PC-9 (cell line): ENCODE results near the gene ADM5. TPM values are rescaled to one million over a fixed set of nuclear protein-coding genes. Genes with fewer than 3 reads are reported as not detected.

ENCODE experiments used
- BruUV-seq: library from RNA; stranded (reverse); fragments of 400-500 nt; replicated peaks from 2 replicates; lab custom pipeline; 2021; lab: Mats Ljungman, UMichigan
- CTCF ChIA-PET: fragments of 300-600 bp; sonication (Branson Sonifier 250); formaldehyde crosslinking; loops from one replicate; lab custom pipeline; 2022; ENCODE audit warnings: antibody characterized with exemption; lab: Charles Lee
- POLR2A ChIA-PET: fragments of 300-600 bp; sonication (Branson Sonifier 250); formaldehyde crosslinking; loops from one replicate; lab custom pipeline; 2022; ENCODE audit warnings: antibody characterized with exemption; ENCODE audit not compliant: unreplicated experiment; lab: Charles Lee
- DNase-seq, 2 experiments: peaks; one replicate each; pipeline versions ENCODE4 v3.0.0 to v3.0.0-alpha.2; 2015 to 2022; ENCODE audit warnings: mixed read lengths in 1 of 2
- H2AFZ ChIP-seq: fragments of 200-600 bp; sonication (generic); 2 replicates; pipeline ENCODE4 v1.8.1; 2017; ENCODE audit warnings: antibody characterized with exemption
- H3F3A ChIP-seq: fragments of 200-600 bp; sonication (generic); 2 replicates; pipeline ENCODE4 v1.8.1; 2017; ENCODE audit warnings: antibody characterized with exemption, mild to moderate bottlenecking, low read depth; ENCODE audit not compliant: insufficient read depth
- H3K27ac ChIP-seq: fragments of 200-600 bp; sonication (generic); 2 replicates; pipeline ENCODE4 v1.6.1; 2016; ENCODE audit warnings: mixed run types
- H3K27me3 ChIP-seq: fragments of 200-600 bp; sonication (generic); 2 replicates; pipeline ENCODE4 v1.6.1; 2016; ENCODE audit warnings: low read depth, mixed run types; ENCODE audit not compliant: insufficient read depth
- H3K36me3 ChIP-seq: fragments of 200-600 bp; sonication (generic); 2 replicates; pipeline ENCODE4 v1.6.1; 2016; ENCODE audit warnings: low read depth, mixed run types
- H3K4me1 ChIP-seq: fragments of 200-600 bp; sonication (generic); replicated peaks from 2 replicates; pipeline ENCODE4 v1.6.1; 2016; ENCODE audit warnings: mixed run types; ENCODE audit not compliant: insufficient read depth
- H3K4me2 ChIP-seq: fragments of 200-600 bp; sonication (generic); 2 replicates; pipeline ENCODE4 v1.6.1; 2017; ENCODE audit warnings: mixed run types
- H3K4me3 ChIP-seq: fragments of 200-600 bp; sonication (generic); 2 replicates; pipeline ENCODE4 v1.6.1; 2016; ENCODE audit warnings: mixed run types
- H3K79me2 ChIP-seq: fragments of 200-600 bp; sonication (generic); 2 replicates; pipeline ENCODE4 v1.6.1; 2017; ENCODE audit warnings: low read depth, mixed run types
- H3K9me2 ChIP-seq: fragments of 200-600 bp; sonication (generic); 2 replicates; pipeline ENCODE4 v1.8.1; 2017; ENCODE audit warnings: mild to moderate bottlenecking; ENCODE audit not compliant: insufficient read depth
- H3K9me3 ChIP-seq: fragments of 200-600 bp; sonication (generic); 2 replicates; pipeline ENCODE4 v1.8.1; 2016; ENCODE audit warnings: low read depth; ENCODE audit not compliant: insufficient read depth
- H4K20me1 ChIP-seq: fragments of 200-600 bp; sonication (generic); 2 replicates; pipeline ENCODE4 v1.8.1; 2017; ENCODE audit not compliant: insufficient read depth
- CTCF ChIP-seq: fragments of 200-600 bp; sonication (generic); conservative IDR thresholded peaks from 2 replicates; pipeline ENCODE4 v1.6.1; 2017; ENCODE audit warnings: mixed run types, antibody characterized with exemption, mild to moderate bottlenecking, moderate library complexity
- EZH2 ChIP-seq: fragments of 200-600 bp; sonication (generic); IDR thresholded peaks from 2 replicates; pipeline ENCODE4 v1.8.0; 2017; ENCODE audit warnings: antibody characterized with exemption, low read depth
- intact Hi-C: fragments of 100-400 bp; cut with micrococcal nuclease; formaldehyde crosslinking; loops from one replicate; pipeline ENCODE4 v1.10.0; 2022; ENCODE audit not compliant: unreplicated experiment
- total RNA-seq: library from RNA; stranded (reverse); gene quantifications from 2 replicates; pipeline ENCODE4 v1.2.3, GENCODE V29; 2021

The ADM5 gene
- total RNA-seq, 1 experiment from 2014 or later, result 14.2 TPM

DNA sequence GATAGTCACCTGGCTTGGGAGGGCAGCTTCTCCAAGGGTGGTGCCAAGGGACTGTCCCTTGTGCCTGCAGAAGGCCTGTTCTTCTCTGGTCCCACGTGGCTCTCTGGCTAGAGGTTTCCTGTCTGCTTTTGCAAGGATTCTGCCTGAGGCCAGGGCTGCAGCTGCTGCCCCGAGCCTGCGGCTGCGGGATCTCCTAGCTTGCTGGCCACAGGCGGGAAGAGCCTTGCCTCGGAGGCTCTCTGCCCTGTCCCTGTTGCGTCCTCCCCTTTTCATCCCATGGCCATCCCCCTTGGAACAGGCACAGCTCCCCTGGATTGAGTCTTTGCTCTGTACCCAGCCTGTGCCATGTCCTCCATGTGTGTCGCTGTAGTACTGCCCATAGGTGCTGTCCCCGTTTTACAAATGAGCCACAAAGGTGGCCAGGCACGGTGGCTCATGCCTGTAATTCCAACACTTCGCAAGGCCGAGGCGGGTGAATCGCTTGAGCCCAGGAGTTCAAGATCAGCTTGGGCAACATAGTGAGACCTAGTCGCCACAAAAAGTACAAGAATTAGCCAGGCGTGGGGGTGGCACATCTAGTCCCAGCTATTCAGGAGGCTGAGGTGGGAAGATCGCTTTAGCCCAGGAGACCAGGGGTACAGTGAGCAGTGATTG is 32.8 kb upstream of the ADM5 start:
- peaks cover 49% of the 10 kb centered on the region for H4K20me1 ChIP-seq
- no peak for DNase-seq
- H3K27me3 ChIP-seq, result no peaks in the 10 kb centered on the region
- ChIA-PET CTCF (no interaction called here), POLR2A (no interaction called here)
- intact Hi-C loops, result no loop called here
- no peaks in the 10 kb centered on the region for H3K79me2 ChIP-seq
- no peak for TF ChIP-seq CTCF
- TF ChIP-seq EZH2, result no peak
- no peaks in the 10 kb centered on the region; the same call in 1 of the 2 replicates for H3K4me1 ChIP-seq
- H3K9me3 ChIP-seq, result no peaks in the 10 kb centered on the region
- H2AFZ ChIP-seq, result no peak overlapping the region
- no peak overlapping the region for H3K4me3 ChIP-seq
- peaks cover 20% of the 10 kb centered on the region; the same call in 1 of the 2 replicates for H3K36me3 ChIP-seq
- H3K27ac ChIP-seq, result no peak overlapping the region
- no TSS peak for BruUV-seq
- H3K9me2 ChIP-seq, result no peaks in the 10 kb centered on the region
- H3K4me2 ChIP-seq, result no peak overlapping the region
- H3F3A ChIP-seq, result peaks cover 41% of the 10 kb centered on the region

GRCh38 chr19:49657493-49658138 is 31.8 kb upstream of the ADM5 start:
- H3F3A ChIP-seq, result peaks cover 50% of the 10 kb centered on the region
- H2AFZ ChIP-seq, result no peak overlapping the region
- no peaks in the 10 kb centered on the region for H3K27me3 ChIP-seq
- intact Hi-C loops, result no loop called here
- no peaks in the 10 kb centered on the region; the same call in 1 of the 2 replicates for H3K4me1 ChIP-seq
- H3K79me2 ChIP-seq, result peaks cover 3% of the 10 kb centered on the region; the same call in 1 of the 2 replicates
- H3K4me3 ChIP-seq, result no peak overlapping the region
- no peak overlapping the region for H3K4me2 ChIP-seq
- H3K36me3 ChIP-seq, result peaks cover 29% of the 10 kb centered on the region
- DNase-seq, result no peak
- no peaks in the 10 kb centered on the region for H3K9me3 ChIP-seq
- ChIA-PET POLR2A (interaction anchor here (1.1 kb wide), 1 partner anchor 16 kb away, joined by 4 read pairs; the partner anchor contains the start of gene SCAF1), CTCF (no interaction called here)
- BruUV-seq, result no TSS peak
- H4K20me1 ChIP-seq, result peaks cover 50% of the 10 kb centered on the region
- H3K9me2 ChIP-seq, result no peaks in the 10 kb centered on the region
- TF ChIP-seq EZH2 (no peak), CTCF (no peak)
- H3K27ac ChIP-seq, result no peak overlapping the region

DNA sequence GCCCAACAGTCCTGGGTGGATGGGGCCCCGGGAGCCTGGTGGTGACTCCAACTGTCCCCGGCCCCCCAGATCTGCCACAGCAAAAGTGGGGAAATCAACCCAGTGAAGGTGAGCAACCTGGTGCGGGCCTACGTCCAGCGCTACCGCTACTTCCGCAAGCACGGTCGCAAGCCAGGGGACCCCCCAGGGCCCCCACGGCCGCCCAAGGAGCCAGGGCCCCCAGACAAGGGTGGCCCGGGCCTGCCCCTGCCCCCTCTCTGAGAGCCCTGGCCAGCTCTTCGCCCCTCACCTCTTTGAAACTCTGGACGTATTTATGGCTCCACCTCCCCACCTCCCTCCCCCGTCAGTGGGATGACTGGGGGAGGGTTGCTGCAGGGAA is 31.3 kb upstream of the ADM5 start:
- CTCF ChIA-PET, result no interaction called here
- TF ChIP-seq CTCF (no peak), EZH2 (no peak)

More for the DNA sequence above, 31.3 kb upstream of the ADM5 start:
- H3K27ac ChIP-seq, result no peak overlapping the region
- no peaks in the 10 kb centered on the region for H3K9me3 ChIP-seq
- H3K4me2 ChIP-seq, result no peak overlapping the region
- peaks cover 53% of the 10 kb centered on the region for H3F3A ChIP-seq
- H3K79me2 ChIP-seq, result peaks cover 9% of the 10 kb centered on the region; the same call in 1 of the 2 replicates
- no peaks in the 10 kb centered on the region for H3K27me3 ChIP-seq
- H3K4me3 ChIP-seq, result no peak overlapping the region
- H4K20me1 ChIP-seq, result peaks cover 50% of the 10 kb centered on the region
- no peaks in the 10 kb centered on the region for H3K9me2 ChIP-seq
- intact Hi-C loops, result no loop called here
- POLR2A ChIA-PET, result interaction anchor here (1.1 kb wide), 1 partner anchor 16 kb away, joined by 4 read pairs; the partner anchor contains the start of gene SCAF1
- peaks cover under 1% of the 10 kb centered on the region; the same call in 1 of the 2 replicates for H3K4me1 ChIP-seq
- TSS peak; percentile 12 for BruUV-seq
- H3K36me3 ChIP-seq, result peaks cover 30% of the 10 kb centered on the region
- H2AFZ ChIP-seq, result no peak overlapping the region
- DNase-seq, result no peak
